ENCODE measurements around the gene ZNF341.

DNA sequence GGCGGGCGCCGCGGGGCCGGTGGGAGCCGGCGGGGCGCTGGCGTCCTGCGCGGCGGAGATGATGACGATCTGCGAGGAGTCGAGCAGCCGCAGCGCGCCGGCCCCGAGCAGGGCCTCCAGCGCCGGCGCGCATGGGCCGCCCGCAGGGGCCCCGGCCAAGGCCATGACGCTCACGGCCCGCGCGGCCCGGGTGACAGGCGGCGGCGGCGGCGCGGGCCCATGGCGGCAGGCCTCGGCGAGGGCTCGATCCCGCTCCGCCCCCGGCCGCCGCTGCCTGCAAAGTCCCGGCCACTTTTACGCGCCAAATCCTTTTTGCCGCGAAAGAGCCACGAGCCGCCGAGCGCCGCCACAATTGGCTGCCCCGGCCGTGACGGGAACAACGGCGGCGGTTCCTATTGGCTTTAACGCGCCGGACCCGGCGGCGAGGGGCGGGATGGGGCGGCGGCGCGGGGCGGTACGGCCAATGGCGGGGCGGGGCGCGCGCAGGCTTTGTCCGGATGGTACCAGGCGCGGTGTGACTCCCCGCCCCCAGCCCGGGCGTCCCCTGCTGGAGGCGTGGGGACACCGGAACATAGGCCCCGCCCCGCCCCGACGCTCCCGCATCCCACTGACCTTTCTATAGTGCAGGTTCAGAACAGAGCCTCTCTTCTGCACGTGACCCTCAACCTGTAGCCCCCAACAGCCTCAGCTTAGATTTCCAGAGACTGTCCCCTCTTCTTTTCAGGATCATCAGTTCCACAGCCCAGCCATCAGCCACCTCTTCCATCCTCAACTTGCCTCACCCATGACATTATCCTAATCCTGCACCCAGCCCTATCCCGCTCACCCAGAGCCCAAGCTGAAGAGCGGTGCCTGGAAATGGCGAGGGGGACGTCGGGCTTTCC is 45.5 kb upstream of the ZNF341 start, which contains the start of gene E2F1:
- TF ChIP-seq, protein P1, sequence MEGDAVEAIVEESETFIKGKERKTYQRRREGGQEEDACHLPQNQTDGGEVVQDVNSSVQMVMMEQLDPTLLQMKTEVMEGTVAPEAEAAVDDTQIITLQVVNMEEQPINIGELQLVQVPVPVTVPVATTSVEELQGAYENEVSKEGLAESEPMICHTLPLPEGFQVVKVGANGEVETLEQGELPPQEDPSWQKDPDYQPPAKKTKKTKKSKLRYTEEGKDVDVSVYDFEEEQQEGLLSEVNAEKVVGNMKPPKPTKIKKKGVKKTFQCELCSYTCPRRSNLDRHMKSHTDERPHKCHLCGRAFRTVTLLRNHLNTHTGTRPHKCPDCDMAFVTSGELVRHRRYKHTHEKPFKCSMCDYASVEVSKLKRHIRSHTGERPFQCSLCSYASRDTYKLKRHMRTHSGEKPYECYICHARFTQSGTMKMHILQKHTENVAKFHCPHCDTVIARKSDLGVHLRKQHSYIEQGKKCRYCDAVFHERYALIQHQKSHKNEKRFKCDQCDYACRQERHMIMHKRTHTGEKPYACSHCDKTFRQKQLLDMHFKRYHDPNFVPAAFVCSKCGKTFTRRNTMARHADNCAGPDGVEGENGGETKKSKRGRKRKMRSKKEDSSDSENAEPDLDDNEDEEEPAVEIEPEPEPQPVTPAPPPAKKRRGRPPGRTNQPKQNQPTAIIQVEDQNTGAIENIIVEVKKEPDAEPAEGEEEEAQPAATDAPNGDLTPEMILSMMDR (IDR thresholded peaks at IDR 0.05; ENCODE audit: low read length) = peak; percentile 27
- no peak for TF ChIP-seq EZH2 (optimal IDR thresholded peaks at IDR 0.05; ENCODE audit: low read depth, low read length)
- TF ChIP-seq EZH2phosphoT487 (IDR thresholded peaks at IDR 0.05; ENCODE audit: low read length) = no peak

Measured in MM.1S (cell line).